GM18519 (cell line): ENCODE results near the gene PXMP4.
A peak's percentile ranks its signal among the peaks of the same experiment; 100 is the strongest.

Source experiments
- ATAC-seq: cut with Tn5 transposase; IDR thresholded peaks from one replicate; pipeline ENCODE4 v1.9.1; 2021; ENCODE audit warnings: mild to moderate bottlenecking, moderate library complexity; ENCODE audit not compliant: unreplicated experiment, low FRiP score

The PXMP4 gene

GRCh38 chr20:33686100-33686983, 33.8 kb downstream of the PXMP4 start, which contains the start of gene E2F1:
Gene E2F1, minus strand, starts transcription at chr20:33686385. Its CDS starts 121 bp downstream, at chr20:33686264.
- ATAC-seq, result peak; percentile 45

- peak; percentile 22 for ATAC-seq
Measured at GRCh38 chr20:33685328-33686099, 34.6 kb downstream of the PXMP4 start.

GRCh38 chr20:33684533-33685327, 35.4 kb downstream of the PXMP4 start:
- ATAC-seq, result no peak

GRCh38 chr20:33681728-33682353, 38.3 kb downstream of the PXMP4 start:
- ATAC-seq, result no peak

- no peak for ATAC-seq
Measured at GRCh38 chr20:33681288-33681687, 38.8 kb downstream of the PXMP4 start.

GRCh38 chr20:33680686-33681085, 39.4 kb downstream of the PXMP4 start:
- ATAC-seq, result no peak

- no peak for ATAC-seq
Measured at GRCh38 chr20:33679758-33680485, 40.2 kb downstream of the PXMP4 start.

- no peak for ATAC-seq
Measured at GRCh38 chr20:33677991-33678702, 42.0 kb downstream of the PXMP4 start.

- ATAC-seq, result no peak
Measured at GRCh38 chr20:33676652-33677645, 43.2 kb downstream of the PXMP4 start.

- no peak for ATAC-seq
Measured at GRCh38 chr20:33676121-33676520, 44.0 kb downstream of the PXMP4 start.

- no peak for ATAC-seq
Measured at GRCh38 chr20:33675136-33675959, 44.8 kb downstream of the PXMP4 start.

- ATAC-seq, result peak; percentile 42
Measured at GRCh38 chr20:33674294-33675135, 45.6 kb downstream of the PXMP4 start, which contains the start of gene NECAB3. Gene NECAB3, minus strand, starts transcription at chr20:33674428. Its CDS starts 76 bp downstream, at chr20:33674352.

GRCh38 chr20:33673410-33674293, 46.5 kb downstream of the PXMP4 start:
- no peak for ATAC-seq

- ATAC-seq, result no peak
Measured at GRCh38 chr20:33673114-33673409, 47.0 kb downstream of the PXMP4 start.
